ENCODE data around the gene NBEAL2.

GRCh38 chr3:46982546-46982945 is 3.1 kb downstream of the NBEAL2 start:
- TF ChIP-seq POLR2AphosphoS5 (IDR thresholded peaks at IDR 0.05; ENCODE audit: borderline replicate concordance, low read depth, low read length) (no peak), EZH2 (IDR thresholded peaks at IDR 0.05) (no peak)
